PC-9 (cell line): ENCODE data around the gene GTF3C1. TPM values are rescaled to one million over a fixed set of nuclear protein-coding genes. Genes with fewer than 3 reads are reported as not detected.

ENCODE experiments used
- BruUV-seq: library from RNA; stranded (reverse); fragments of 400-500 nt; replicated peaks from 2 replicates; lab custom pipeline; 2021; lab: Mats Ljungman, UMichigan
- CTCF ChIA-PET: fragments of 300-600 bp; sonication (Branson Sonifier 250); formaldehyde crosslinking; loops from one replicate; lab custom pipeline; 2022; ENCODE audit warnings: antibody characterized with exemption; lab: Charles Lee
- POLR2A ChIA-PET: fragments of 300-600 bp; sonication (Branson Sonifier 250); formaldehyde crosslinking; loops from one replicate; lab custom pipeline; 2022; ENCODE audit warnings: antibody characterized with exemption; ENCODE audit not compliant: unreplicated experiment; lab: Charles Lee
- DNase-seq, 2 experiments: peaks; one replicate each; pipeline versions ENCODE4 v3.0.0 to v3.0.0-alpha.2; 2015 to 2022; ENCODE audit warnings: mixed read lengths in 1 of 2
- H2AFZ ChIP-seq: fragments of 200-600 bp; sonication (generic); 2 replicates; pipeline ENCODE4 v1.8.1; 2017; ENCODE audit warnings: antibody characterized with exemption
- H3F3A ChIP-seq: fragments of 200-600 bp; sonication (generic); 2 replicates; pipeline ENCODE4 v1.8.1; 2017; ENCODE audit warnings: antibody characterized with exemption, mild to moderate bottlenecking, low read depth; ENCODE audit not compliant: insufficient read depth
- H3K27ac ChIP-seq: fragments of 200-600 bp; sonication (generic); 2 replicates; pipeline ENCODE4 v1.6.1; 2016; ENCODE audit warnings: mixed run types
- H3K27me3 ChIP-seq: fragments of 200-600 bp; sonication (generic); 2 replicates; pipeline ENCODE4 v1.6.1; 2016; ENCODE audit warnings: low read depth, mixed run types; ENCODE audit not compliant: insufficient read depth
- H3K36me3 ChIP-seq: fragments of 200-600 bp; sonication (generic); 2 replicates; pipeline ENCODE4 v1.6.1; 2016; ENCODE audit warnings: low read depth, mixed run types
- H3K4me1 ChIP-seq: fragments of 200-600 bp; sonication (generic); replicated peaks from 2 replicates; pipeline ENCODE4 v1.6.1; 2016; ENCODE audit warnings: mixed run types; ENCODE audit not compliant: insufficient read depth
- H3K4me2 ChIP-seq: fragments of 200-600 bp; sonication (generic); 2 replicates; pipeline ENCODE4 v1.6.1; 2017; ENCODE audit warnings: mixed run types
- H3K4me3 ChIP-seq: fragments of 200-600 bp; sonication (generic); 2 replicates; pipeline ENCODE4 v1.6.1; 2016; ENCODE audit warnings: mixed run types
- H3K79me2 ChIP-seq: fragments of 200-600 bp; sonication (generic); 2 replicates; pipeline ENCODE4 v1.6.1; 2017; ENCODE audit warnings: low read depth, mixed run types
- H3K9me2 ChIP-seq: fragments of 200-600 bp; sonication (generic); 2 replicates; pipeline ENCODE4 v1.8.1; 2017; ENCODE audit warnings: mild to moderate bottlenecking; ENCODE audit not compliant: insufficient read depth
- H3K9me3 ChIP-seq: fragments of 200-600 bp; sonication (generic); 2 replicates; pipeline ENCODE4 v1.8.1; 2016; ENCODE audit warnings: low read depth; ENCODE audit not compliant: insufficient read depth
- H4K20me1 ChIP-seq: fragments of 200-600 bp; sonication (generic); 2 replicates; pipeline ENCODE4 v1.8.1; 2017; ENCODE audit not compliant: insufficient read depth
- EZH2 ChIP-seq: fragments of 200-600 bp; sonication (generic); IDR thresholded peaks from 2 replicates; pipeline ENCODE4 v1.8.0; 2017; ENCODE audit warnings: antibody characterized with exemption, low read depth
- intact Hi-C: fragments of 100-400 bp; cut with micrococcal nuclease; formaldehyde crosslinking; loops from one replicate; pipeline ENCODE4 v1.10.0; 2022; ENCODE audit not compliant: unreplicated experiment
- total RNA-seq: library from RNA; stranded (reverse); gene quantifications from 2 replicates; pipeline ENCODE4 v1.2.3, GENCODE V29; 2021
- TF ChIP-seq, protein P1 (sequence below): fragments of 200-600 bp; sonication (generic); conservative IDR thresholded peaks from 2 replicates; pipeline ENCODE4 v1.6.1; 2017; ENCODE audit warnings: mixed run types, antibody characterized with exemption, mild to moderate bottlenecking, moderate library complexity

Gene GTF3C1
- total RNA-seq, 1 experiment from 2014 or later = 118 TPM

DNA sequence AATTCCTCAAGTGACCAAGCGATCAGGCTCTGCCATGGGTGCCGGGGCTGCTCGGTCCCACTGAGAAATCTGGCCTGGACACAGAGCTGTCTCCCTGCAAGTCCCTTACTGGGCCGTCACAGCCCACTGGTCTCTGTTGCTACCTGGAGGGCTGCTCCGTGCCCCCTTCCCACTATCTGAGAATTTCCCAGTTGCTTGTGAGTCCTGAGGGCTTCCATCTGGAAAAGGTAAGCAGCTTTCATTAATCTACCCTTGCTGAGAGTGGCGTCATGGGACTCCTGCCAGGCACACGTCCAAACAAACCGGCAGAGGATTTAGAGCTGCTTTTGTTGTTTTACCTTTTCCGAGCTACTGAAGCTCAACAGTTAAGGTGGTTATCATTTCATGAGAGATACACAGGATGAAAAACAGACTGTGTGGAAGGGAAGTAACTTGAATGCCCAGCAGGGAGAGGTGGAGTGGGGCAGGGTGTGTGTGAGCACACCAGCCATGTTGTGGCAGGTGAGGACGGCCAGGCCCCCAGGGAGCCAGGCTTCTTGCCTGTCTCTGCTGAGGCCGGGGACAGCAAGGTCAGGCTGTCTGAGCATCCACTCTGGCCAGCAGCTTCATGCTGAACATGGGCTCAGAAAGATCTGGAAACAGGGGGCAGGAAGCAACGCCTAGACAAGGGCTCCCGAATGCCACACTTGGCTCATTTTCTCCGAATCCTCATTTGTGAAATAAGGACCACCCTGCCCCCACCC is 50.6 kb downstream of the GTF3C1 start:
- no peak overlapping the region for H3K4me3 ChIP-seq
- POLR2A ChIA-PET = no interaction called here
- H3K36me3 ChIP-seq = peaks cover 41% of the 10 kb centered on the region
- no peaks in the 10 kb centered on the region for H4K20me1 ChIP-seq
- intact Hi-C loops = no loop called here
- CTCF ChIA-PET = no interaction called here
- H3K4me1 ChIP-seq = no peaks in the 10 kb centered on the region
- no peak for DNase-seq
- no peak overlapping the region for H3K27ac ChIP-seq
- no TSS peak for BruUV-seq
- H3K9me3 ChIP-seq = no peaks in the 10 kb centered on the region
- no peaks in the 10 kb centered on the region for H3F3A ChIP-seq
- H3K79me2 ChIP-seq = no peaks in the 10 kb centered on the region
- no peak overlapping the region for H3K4me2 ChIP-seq
- no peak for TF ChIP-seq EZH2
- TF ChIP-seq, protein P1, sequence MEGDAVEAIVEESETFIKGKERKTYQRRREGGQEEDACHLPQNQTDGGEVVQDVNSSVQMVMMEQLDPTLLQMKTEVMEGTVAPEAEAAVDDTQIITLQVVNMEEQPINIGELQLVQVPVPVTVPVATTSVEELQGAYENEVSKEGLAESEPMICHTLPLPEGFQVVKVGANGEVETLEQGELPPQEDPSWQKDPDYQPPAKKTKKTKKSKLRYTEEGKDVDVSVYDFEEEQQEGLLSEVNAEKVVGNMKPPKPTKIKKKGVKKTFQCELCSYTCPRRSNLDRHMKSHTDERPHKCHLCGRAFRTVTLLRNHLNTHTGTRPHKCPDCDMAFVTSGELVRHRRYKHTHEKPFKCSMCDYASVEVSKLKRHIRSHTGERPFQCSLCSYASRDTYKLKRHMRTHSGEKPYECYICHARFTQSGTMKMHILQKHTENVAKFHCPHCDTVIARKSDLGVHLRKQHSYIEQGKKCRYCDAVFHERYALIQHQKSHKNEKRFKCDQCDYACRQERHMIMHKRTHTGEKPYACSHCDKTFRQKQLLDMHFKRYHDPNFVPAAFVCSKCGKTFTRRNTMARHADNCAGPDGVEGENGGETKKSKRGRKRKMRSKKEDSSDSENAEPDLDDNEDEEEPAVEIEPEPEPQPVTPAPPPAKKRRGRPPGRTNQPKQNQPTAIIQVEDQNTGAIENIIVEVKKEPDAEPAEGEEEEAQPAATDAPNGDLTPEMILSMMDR = no peak
- H3K9me2 ChIP-seq = no peaks in the 10 kb centered on the region
- H2AFZ ChIP-seq = no peak overlapping the region
- no peaks in the 10 kb centered on the region for H3K27me3 ChIP-seq

DNA sequence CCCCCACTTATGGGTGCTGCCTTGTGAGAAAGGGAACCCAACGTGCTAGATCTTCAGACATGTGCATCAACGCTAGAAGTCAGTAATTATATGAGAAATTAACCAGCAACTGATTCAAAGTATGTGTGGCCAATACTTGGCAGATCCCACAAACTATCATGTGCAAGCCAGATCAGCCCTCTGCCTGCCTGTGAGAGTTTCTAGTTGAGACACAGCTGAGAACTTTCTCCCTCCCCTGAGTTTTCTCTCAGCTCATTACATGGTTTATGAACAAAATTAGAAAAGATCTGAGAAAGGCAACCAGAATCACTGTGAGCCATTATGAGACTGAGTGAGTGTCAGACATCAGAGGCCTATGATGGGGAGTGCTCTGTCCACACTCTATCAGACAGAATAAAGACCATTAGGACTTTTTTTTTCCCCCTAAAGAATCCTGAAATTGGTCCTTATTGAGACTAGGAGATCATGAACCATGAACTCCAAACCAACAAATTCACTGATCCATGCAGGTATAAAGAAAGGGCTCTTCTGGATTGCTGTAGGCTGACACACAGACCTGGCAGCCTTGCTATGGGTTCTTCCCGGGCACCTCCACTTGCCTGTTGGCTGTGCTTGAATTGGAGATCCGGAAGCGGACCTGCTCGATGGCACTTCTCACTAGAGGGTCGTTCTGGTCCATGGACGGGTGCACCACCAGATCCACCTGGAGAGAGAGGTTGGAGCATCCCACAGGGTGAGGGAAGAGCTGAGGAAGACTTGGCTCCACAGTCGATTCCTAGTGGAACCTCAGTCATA is 51.5 kb downstream of the GTF3C1 start:
- TF ChIP-seq, protein P1 = no peak
- Histone ChIP-seq H3K27ac (no peak overlapping the region), H4K20me1 (no peaks in the 10 kb centered on the region), H3K9me3 (no peaks in the 10 kb centered on the region), H3K4me1 (no peaks in the 10 kb centered on the region), H3K27me3 (no peaks in the 10 kb centered on the region), H3K9me2 (no peaks in the 10 kb centered on the region), H3K36me3 (peaks cover 34% of the 10 kb centered on the region), H3K4me2 (no peak overlapping the region), H3K79me2 (no peaks in the 10 kb centered on the region), H3K4me3 (no peak overlapping the region), H2AFZ (no peak overlapping the region), H3F3A (no peaks in the 10 kb centered on the region)
- ChIA-PET CTCF (no interaction called here), POLR2A (no interaction called here)
- intact Hi-C loops = no loop called here
- no TSS peak for BruUV-seq
- DNase-seq = no peak

DNA sequence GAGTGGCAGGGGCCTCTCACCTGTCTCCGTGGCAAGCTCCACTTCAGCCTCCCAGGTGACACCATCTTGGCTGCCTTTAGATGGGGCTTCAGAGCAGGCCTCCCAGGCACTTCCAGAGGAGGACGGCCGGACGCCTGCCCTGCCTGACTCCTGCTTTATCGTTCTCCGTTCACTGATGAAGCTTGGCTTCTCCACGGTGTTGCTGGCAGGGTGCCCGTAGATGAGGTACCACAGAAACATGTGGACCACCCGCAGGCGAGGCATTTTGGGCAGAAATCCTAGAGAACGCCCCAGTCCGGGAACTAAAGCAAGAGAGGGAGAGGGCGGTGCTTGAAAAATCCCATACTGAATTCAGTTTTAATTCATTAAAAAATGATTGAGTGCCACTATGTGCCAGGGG is 54.5 kb downstream of the GTF3C1 start:
- no peaks in the 10 kb centered on the region for H3K9me3 ChIP-seq
- CTCF ChIA-PET = no interaction called here
- TF ChIP-seq, protein P1 = no peak
- TF ChIP-seq EZH2 = no peak
- H3F3A ChIP-seq = no peaks in the 10 kb centered on the region
- H3K9me2 ChIP-seq = no peaks in the 10 kb centered on the region
- DNase-seq = no peak
- intact Hi-C loops = no loop called here
- H3K36me3 ChIP-seq = peaks cover 19% of the 10 kb centered on the region
- no peaks in the 10 kb centered on the region for H3K4me1 ChIP-seq
- POLR2A ChIA-PET = interaction anchor here (0.6 kb wide), 1 partner anchor 585 kb away, joined by 11 read pairs; no protein-coding TSS in a partner anchor
- no peaks in the 10 kb centered on the region for H4K20me1 ChIP-seq
- no peak overlapping the region for H3K4me3 ChIP-seq
- H3K4me2 ChIP-seq = no peak overlapping the region
- no peak overlapping the region for H3K27ac ChIP-seq
- no peak overlapping the region for H2AFZ ChIP-seq
- H3K27me3 ChIP-seq = no peaks in the 10 kb centered on the region
- no peaks in the 10 kb centered on the region for H3K79me2 ChIP-seq
- BruUV-seq = no TSS peak
